ENCODE data around the gene ALX1.

Gene ALX1

DNA sequence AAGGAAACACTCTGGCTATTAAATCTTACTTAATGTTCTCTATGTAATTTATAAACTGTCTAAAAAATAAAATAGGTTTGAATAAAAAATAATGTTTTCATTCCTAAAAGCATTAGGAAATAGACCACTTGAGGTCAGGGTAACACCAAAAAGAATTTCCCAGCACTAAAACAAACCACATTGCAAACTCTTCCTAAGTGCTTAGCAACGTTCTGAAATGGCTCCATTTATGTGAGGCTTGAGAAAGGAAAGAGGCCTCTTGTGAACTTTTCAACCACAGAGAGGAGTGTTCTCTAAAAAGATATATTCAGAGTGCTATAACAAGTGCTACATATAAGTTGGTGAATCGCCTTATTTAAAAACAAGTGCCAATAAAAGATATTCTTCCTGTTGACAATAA is 42.7 kb downstream of the ALX1 start:
- TF ChIP-seq POLR2A (IDR thresholded peaks at IDR 0.05; ENCODE audit: low read length) = no peak
- TF ChIP-seq GATA1 (IDR thresholded peaks at IDR 0.05; ENCODE audit: low read depth, low read length) = no peak
- no peak for DNase-seq

DNA sequence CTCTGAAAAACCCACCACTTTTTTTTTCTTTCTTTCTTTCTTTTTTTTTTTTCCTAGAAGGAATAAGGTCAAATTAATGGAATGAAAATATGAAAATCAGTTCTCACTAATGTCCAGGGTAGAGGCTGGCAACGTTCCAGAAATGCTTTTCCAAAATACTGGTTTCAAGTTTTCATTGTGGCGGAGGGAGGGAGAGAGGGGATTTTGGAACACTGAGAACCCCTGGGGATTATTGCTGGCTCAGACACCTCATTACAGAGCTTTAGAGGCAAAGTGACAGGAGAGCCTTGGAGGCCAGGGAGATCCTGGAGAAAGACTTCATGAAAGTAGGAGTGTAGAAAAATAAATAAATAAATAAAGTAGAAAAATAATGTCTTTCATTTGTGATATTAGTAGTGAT is 45.4 kb downstream of the ALX1 start:
- no peak for DNase-seq
- TF ChIP-seq POLR2A (IDR thresholded peaks at IDR 0.05; ENCODE audit: low read length) (no peak), GATA1 (IDR thresholded peaks at IDR 0.05; ENCODE audit: low read depth, low read length) (no peak)

DNA sequence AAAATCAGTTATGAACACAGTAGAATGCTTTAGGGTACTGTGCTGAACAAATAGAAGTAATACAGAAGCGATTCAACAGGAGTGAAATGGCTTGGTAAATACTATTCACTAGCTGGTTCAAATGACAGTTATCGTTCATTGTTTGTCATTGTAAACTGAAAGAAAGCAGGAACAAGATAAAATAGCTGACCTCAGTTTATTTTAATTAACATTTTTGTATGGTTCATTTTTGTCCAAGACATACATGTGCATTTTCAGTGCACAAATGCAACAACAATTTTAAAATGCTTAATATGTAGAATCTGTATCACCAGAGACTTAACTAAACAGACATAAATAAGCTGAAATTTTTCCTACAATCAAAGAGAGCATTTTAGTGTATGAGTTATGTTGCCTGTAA is 49.9 kb downstream of the ALX1 start:
- no peak for DNase-seq
- TF ChIP-seq POLR2A (IDR thresholded peaks at IDR 0.05; ENCODE audit: low read length) = no peak
- no peak for TF ChIP-seq GATA1 (IDR thresholded peaks at IDR 0.05; ENCODE audit: low read depth, low read length)

DNA sequence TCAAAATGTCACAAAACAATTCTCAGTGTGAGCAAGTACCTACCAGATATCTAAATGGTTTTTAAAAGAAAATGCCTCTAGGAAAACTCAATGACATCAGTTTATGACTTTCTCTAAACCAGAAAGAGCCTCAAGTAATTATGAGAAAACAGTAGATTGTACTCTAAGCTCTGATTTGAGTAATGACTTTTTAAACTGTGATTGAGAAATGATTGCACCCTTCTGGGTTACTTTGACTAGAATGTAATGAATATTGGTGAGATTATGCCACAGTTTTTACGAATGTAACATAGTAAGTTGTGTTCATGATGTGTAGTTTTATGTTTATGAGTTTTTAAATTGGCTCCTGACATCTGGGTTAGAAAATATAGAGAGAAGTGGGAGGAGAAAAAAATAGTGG is 68.8 kb downstream of the ALX1 start:
- no peak for DNase-seq

DNA sequence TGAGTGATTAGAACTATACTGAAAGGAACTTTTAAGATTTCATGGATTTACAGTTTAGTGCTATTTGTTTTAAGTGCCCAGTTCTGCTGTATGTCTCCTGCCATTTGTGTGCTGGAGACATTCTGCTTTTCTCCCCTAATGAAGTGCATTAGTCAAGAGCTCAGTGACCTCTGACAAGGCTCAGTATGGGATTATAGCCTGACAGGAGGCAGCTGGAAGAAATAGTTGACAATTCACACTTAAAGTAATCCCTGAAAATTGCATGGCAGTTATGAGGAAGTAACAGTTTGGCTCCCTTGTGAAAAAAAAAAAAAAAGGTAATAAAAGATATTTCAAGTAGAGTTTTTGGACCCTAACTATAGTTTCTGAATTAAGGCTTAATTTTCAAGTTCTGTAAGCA is 70.3 kb downstream of the ALX1 start:
- TF ChIP-seq POLR2A (IDR thresholded peaks at IDR 0.05; ENCODE audit: low read length) (no peak), GATA1 (IDR thresholded peaks at IDR 0.05; ENCODE audit: low read depth, low read length) (no peak)
- DNase-seq = no peak

More for the DNA sequence above, 68.8 kb downstream of the ALX1 start:
- TF ChIP-seq POLR2A (IDR thresholded peaks at IDR 0.05; ENCODE audit: low read length) = no peak
- TF ChIP-seq GATA1 (IDR thresholded peaks at IDR 0.05; ENCODE audit: low read depth, low read length) = no peak
